Measurements from ENCODE around the gene HAPLN1.

Gene HAPLN1

DNA sequence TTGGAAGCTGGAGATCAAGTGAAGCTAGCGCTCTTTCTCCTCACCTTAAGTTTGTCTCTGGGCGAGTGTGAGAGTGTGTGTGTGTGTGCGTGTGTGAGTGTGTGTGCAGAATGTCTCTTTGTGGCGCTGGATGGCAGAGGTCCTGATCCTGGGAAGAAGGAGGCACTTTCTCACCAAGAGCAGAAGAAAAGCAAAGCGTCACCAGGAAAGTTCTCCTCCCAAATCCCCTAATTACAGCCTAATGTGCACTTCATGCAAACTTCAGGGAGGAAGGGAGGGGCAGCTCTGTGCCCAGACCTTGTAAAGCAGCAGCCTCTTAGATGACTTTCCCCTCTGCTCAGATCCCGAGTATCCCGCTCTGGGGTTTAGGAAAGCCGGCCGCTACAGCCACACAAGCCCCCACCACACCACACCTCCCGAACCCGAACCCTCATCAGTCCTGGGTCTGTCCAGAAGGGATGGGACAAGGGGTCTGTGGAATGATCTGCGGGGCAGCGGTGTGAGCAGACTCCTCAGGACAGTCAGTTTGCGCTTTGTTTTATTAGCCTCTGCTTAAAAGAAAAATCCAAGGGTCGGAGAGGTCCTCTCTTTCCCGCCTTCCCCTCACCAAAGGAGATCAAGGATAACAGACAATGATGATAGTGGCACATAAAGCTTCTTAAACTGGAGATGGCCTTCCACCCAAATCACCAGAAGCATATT, at the start of gene HAPLN1:
TSS of gene HAPLN1 (minus strand) at position 20 of the 702 bp plus-strand sequence. CDS start 47,332 bp downstream, outside the sequence.
- TF ChIP-seq, protein P1, sequence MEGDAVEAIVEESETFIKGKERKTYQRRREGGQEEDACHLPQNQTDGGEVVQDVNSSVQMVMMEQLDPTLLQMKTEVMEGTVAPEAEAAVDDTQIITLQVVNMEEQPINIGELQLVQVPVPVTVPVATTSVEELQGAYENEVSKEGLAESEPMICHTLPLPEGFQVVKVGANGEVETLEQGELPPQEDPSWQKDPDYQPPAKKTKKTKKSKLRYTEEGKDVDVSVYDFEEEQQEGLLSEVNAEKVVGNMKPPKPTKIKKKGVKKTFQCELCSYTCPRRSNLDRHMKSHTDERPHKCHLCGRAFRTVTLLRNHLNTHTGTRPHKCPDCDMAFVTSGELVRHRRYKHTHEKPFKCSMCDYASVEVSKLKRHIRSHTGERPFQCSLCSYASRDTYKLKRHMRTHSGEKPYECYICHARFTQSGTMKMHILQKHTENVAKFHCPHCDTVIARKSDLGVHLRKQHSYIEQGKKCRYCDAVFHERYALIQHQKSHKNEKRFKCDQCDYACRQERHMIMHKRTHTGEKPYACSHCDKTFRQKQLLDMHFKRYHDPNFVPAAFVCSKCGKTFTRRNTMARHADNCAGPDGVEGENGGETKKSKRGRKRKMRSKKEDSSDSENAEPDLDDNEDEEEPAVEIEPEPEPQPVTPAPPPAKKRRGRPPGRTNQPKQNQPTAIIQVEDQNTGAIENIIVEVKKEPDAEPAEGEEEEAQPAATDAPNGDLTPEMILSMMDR (IDR thresholded peaks at IDR 0.05): no peak
- no peaks in the 10 kb centered on the region for H3K9me3 ChIP-seq
- no peak within 1 kb of the TSS for H3K27ac ChIP-seq
- no peaks in the 10 kb centered on the region for H3K4me1 ChIP-seq (ENCODE audit: control insufficient read depth in 1 of 2, insufficient read depth in 1 of 2, low read depth in 1 of 2, low read length in 1 of 2)
- H3K27me3 ChIP-seq: peaks cover 82% of the 10 kb centered on the region
- no peaks in the 10 kb centered on the region for H3K36me3 ChIP-seq
- H3K4me3 ChIP-seq (ENCODE audit: low read depth in 1 of 2, low read length in 1 of 2): no peak within 1 kb of the TSS

DNA sequence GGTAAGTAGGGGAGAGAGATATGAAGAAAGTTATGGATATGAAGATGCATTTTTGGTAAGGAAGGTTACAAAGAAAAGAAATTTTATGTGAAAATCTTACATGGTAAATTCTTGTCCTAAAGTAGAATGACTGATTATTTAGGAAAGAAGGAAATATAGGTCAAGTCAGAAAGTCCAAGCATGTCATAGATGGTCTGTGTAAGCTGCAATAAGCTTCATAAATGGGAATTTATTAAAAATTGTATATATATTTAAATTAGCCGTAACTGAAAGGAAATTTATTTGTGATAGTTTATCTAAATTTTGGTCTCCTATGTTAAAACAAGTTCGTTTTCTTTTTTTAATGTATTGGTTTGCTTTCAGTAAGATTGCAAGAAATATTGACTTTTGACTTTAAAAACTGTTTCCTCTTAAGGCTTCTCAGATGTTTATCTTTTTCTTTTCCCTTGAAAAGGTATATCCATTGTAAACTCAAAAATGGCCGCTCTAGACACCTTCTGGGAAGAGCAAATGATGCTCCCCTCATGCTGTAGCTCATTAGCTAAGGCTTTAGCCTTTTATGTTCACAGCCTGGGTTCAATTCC, 46.8 kb upstream of the HAPLN1 start:
- H3K27me3 ChIP-seq: no peaks in the 10 kb centered on the region
- no peak overlapping the region for H3K27ac ChIP-seq
- no peaks in the 10 kb centered on the region for H3K36me3 ChIP-seq
- TF ChIP-seq, protein P1 (IDR thresholded peaks at IDR 0.05): no peak
- H3K4me3 ChIP-seq (ENCODE audit: low read depth in 1 of 2, low read length in 1 of 2): no peak overlapping the region
- H3K9me3 ChIP-seq: no peaks in the 10 kb centered on the region
- no peaks in the 10 kb centered on the region for H3K4me1 ChIP-seq (ENCODE audit: control insufficient read depth in 1 of 2, insufficient read depth in 1 of 2, low read depth in 1 of 2, low read length in 1 of 2)

DNA sequence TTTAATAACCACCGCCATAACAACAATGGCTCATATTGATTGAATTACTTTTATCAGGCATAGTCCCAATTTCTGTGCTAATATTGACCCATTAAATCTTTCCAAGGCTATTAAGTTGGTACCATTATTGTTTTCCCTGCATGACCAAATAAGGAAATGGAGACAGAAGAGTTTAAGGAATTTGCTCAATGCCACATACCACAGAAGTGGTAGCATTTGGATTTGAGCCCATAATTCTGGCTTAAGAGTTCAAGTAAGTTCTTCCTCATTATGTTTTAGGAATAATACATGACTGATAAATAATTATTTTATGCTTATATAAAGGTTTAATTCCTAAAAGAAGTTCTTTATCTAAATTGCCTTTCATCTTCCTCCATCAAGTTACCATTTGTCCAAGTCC, 43.4 kb upstream of the HAPLN1 start:
- no peaks in the 10 kb centered on the region for H3K4me1 ChIP-seq (ENCODE audit: control insufficient read depth in 1 of 2, insufficient read depth in 1 of 2, low read depth in 1 of 2, low read length in 1 of 2)

DNA sequence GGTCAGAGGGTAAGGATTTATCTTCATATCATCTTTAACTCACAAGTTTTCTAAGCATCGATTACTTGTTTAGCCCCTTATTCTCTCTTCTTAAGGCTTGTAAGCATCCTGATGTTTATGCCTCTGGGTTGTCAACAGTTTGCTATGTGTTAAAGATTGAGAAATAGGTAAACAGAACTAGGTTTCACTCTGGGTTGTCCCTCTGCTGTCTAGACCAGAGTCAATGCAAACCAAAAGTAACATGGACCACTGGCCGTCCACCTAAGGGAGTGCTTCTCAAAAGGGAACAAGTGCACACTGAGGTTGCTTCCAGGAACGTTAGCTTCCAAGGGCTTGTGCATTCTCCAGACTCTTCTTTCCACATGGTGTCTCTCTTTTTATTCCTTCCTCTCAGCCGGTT, 39.9 kb upstream of the HAPLN1 start:
- Histone ChIP-seq H3K36me3 (no peaks in the 10 kb centered on the region), H3K4me3 (ENCODE audit: low read depth in 1 of 2, low read length in 1 of 2) (no peak overlapping the region), H3K9me3 (no peaks in the 10 kb centered on the region), H3K4me1 (ENCODE audit: control insufficient read depth in 1 of 2, insufficient read depth in 1 of 2, low read depth in 1 of 2, low read length in 1 of 2) (no peaks in the 10 kb centered on the region), H3K27me3 (no peaks in the 10 kb centered on the region), H3K27ac (no peak overlapping the region)
- TF ChIP-seq, protein P1 (IDR thresholded peaks at IDR 0.05): no peak

More for the DNA sequence above, 43.4 kb upstream of the HAPLN1 start:
- Histone ChIP-seq H3K36me3 (no peaks in the 10 kb centered on the region), H3K27ac (no peak overlapping the region), H3K4me3 (ENCODE audit: low read depth in 1 of 2, low read length in 1 of 2) (no peak overlapping the region), H3K27me3 (no peaks in the 10 kb centered on the region), H3K9me3 (no peaks in the 10 kb centered on the region)
- TF ChIP-seq, protein P1 (IDR thresholded peaks at IDR 0.05): no peak

DNA sequence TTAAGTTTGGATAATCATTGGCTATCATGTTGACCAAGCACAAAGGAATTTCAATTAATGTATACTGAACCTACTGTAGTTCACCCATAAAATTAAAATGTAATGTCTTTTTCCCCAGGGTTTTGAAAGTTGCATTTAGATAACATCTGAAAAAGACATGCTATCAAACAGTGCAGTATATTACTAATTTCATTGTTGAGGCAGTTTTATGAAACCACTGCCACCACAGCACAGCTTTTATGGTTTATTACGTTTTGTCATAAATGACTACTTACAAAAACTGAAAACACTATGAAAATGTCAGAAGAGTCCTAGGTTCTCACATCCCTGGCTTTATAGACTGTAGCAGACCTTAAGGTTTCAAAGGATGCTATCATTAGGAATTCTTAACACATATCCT, 32.0 kb upstream of the HAPLN1 start:
- Histone ChIP-seq H3K9me3 (peaks cover 3% of the 10 kb centered on the region), H3K27me3 (no peaks in the 10 kb centered on the region), H3K27ac (no peak overlapping the region), H3K36me3 (no peaks in the 10 kb centered on the region), H3K4me1 (ENCODE audit: control insufficient read depth in 1 of 2, insufficient read depth in 1 of 2, low read depth in 1 of 2, low read length in 1 of 2) (no peaks in the 10 kb centered on the region), H3K4me3 (ENCODE audit: low read depth in 1 of 2, low read length in 1 of 2) (no peak overlapping the region)
- TF ChIP-seq, protein P1 (IDR thresholded peaks at IDR 0.05): no peak

All from neutrophil (primary cell).